OCI-LY1 (cell line): ENCODE measurements around the gene DEFB116.
"Not testable (repeated sequence)": the region's sequence is repeated elsewhere in the genome, so short reads cannot be mapped to it uniquely, and the experiment has no call there.

Experiments
- H2AFZ ChIP-seq: fragments of 200-600 bp; sonication (generic), shearing (Covaris generic); 2 replicates; pipeline ENCODE4 v1.6.0; 2014; ENCODE audit warnings: antibody characterized with exemption, mild to moderate bottlenecking, low read length
- H3F3A ChIP-seq: fragments of 200-600 bp; sonication (generic), shearing (Covaris generic); 2 replicates; pipeline ENCODE4 v1.6.0; 2014; ENCODE audit warnings: mild to moderate bottlenecking, antibody characterized with exemption, low read length, moderate library complexity; ENCODE audit not compliant: insufficient read depth
- H3K27ac ChIP-seq: fragments of 200-600 bp; sonication (generic); 2 replicates; pipeline ENCODE4 v1.5.1; 2014; ENCODE audit warnings: low read length, mixed run types, mild to moderate bottlenecking, low read depth; ENCODE audit not compliant: poor library complexity, severe bottlenecking
- H3K27me3 ChIP-seq: fragments of 200-600 bp; sonication (generic); 2 replicates; pipeline ENCODE4 v1.6.0; 2014; ENCODE audit warnings: antibody characterized with exemption, mild to moderate bottlenecking, low read length, moderate library complexity; ENCODE audit not compliant: insufficient read depth
- H3K36me3 ChIP-seq: fragments of 200-600 bp; sonication (generic); 2 replicates; pipeline ENCODE4 v1.6.1; 2014; ENCODE audit warnings: mild to moderate bottlenecking, antibody characterized with exemption, low read length, moderate library complexity, mixed read lengths; ENCODE audit not compliant: insufficient read depth
- H3K4me1 ChIP-seq: fragments of 200-600 bp; sonication (generic); 2 replicates; pipeline ENCODE4 v1.5.1; 2014; ENCODE audit warnings: mild to moderate bottlenecking, low read length, moderate library complexity; ENCODE audit not compliant: insufficient read depth, severe bottlenecking
- H3K4me2 ChIP-seq: fragments of 200-600 bp; sonication (generic), shearing (Covaris generic); 2 replicates; pipeline ENCODE4 v1.6.1; 2014; ENCODE audit warnings: low read length
- H3K4me3 ChIP-seq: fragments of 200-600 bp; sonication (generic); 2 replicates; pipeline ENCODE4 v1.5.1; 2014; ENCODE audit warnings: low read length, low read depth, mild to moderate bottlenecking, mixed read lengths; ENCODE audit not compliant: poor library complexity, severe bottlenecking
- H3K79me2 ChIP-seq: fragments of 200-600 bp; shearing (Covaris generic); 2 replicates; pipeline ENCODE4 v1.6.1; 2016; ENCODE audit warnings: mixed run types, low read length, mixed read lengths; ENCODE audit not compliant: insufficient read depth
- H3K9ac ChIP-seq: fragments of 200-600 bp; sonication (generic), shearing (Covaris generic); 2 replicates; pipeline ENCODE4 v1.6.1; 2014; ENCODE audit warnings: mild to moderate bottlenecking, low read length, mixed read lengths
- H3K9me2 ChIP-seq: fragments of 200-600 bp; sonication (generic), shearing (Covaris generic); 2 replicates; pipeline ENCODE4 v1.6.1; 2014; ENCODE audit warnings: low read depth, mild to moderate bottlenecking, low read length, mixed read lengths
- H3K9me3 ChIP-seq: fragments of 200-600 bp; shearing (Covaris generic); 2 replicates; pipeline ENCODE4 v1.6.1; 2014; ENCODE audit warnings: low read length, mixed read lengths
- H4K20me1 ChIP-seq: fragments of 200-600 bp; sonication (generic), shearing (Covaris generic); 2 replicates; pipeline ENCODE4 v1.6.0; 2016; ENCODE audit warnings: mild to moderate bottlenecking, low read length; ENCODE audit not compliant: insufficient read depth
- CTCF ChIP-seq: fragments of 200-600 bp; sonication (generic), shearing (Covaris generic); IDR thresholded peaks from 2 replicates; pipeline ENCODE4 v1.5.1; 2017; ENCODE audit warnings: mild to moderate bottlenecking, antibody characterized with exemption, low read length, moderate library complexity, mixed read lengths
- EZH2 ChIP-seq: fragments of 200-600 bp; sonication (generic), shearing (Covaris generic); IDR thresholded peaks from 2 replicates; pipeline ENCODE4 v1.8.0; 2017; ENCODE audit warnings: borderline replicate concordance, mixed run types, mild to moderate bottlenecking, antibody characterized with exemption, low read length, moderate library complexity, mixed read lengths

DEFB116 gene

DNA sequence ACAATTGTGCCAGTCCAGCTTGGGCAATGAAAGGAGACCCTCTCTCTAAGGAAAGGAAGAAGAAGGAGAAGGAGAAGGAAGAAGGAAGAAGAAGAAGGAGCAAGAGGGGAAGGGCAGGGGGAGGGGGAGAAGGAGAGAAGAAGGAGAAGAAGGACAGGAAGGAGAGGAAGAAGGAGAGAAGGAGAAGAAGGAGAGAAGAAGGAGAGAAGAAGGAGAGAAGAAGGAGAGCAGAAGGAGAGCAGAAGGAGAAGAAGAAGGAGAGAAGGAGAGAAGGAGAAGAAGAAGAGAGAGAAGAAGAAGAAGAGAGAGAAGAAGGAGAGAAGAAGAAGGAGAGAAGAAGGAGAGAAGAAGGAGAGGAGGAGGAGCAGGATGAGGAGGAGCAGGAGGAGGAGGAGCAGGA lies 22.5 kb upstream of the DEFB116 start:
- Histone ChIP-seq H3K9me2 (no peaks in the 10 kb centered on the region), H3K4me3 (no peak overlapping the region), H3K27me3 (no peaks in the 10 kb centered on the region), H3K9me3 (peaks cover 3% of the 10 kb centered on the region; the same call in 1 of the 2 replicates), H3K36me3 (no peaks in the 10 kb centered on the region), H3K27ac (no peak overlapping the region), H2AFZ (no peak overlapping the region), H3K79me2 (no peaks in the 10 kb centered on the region), H3F3A (no peaks in the 10 kb centered on the region), H3K4me2 (no peak overlapping the region), H3K9ac (no peak overlapping the region), H4K20me1 (no peaks in the 10 kb centered on the region), H3K4me1 (no peaks in the 10 kb centered on the region)
- TF ChIP-seq EZH2: no peak
- TF ChIP-seq CTCF: no peak

- H3K4me3 ChIP-seq: no peak overlapping the region
- no peaks in the 10 kb centered on the region for H4K20me1 ChIP-seq
- no peaks in the 10 kb centered on the region for H3F3A ChIP-seq
- peaks cover 3% of the 10 kb centered on the region; the same call in 1 of the 2 replicates for H3K9me3 ChIP-seq
- TF ChIP-seq CTCF (no peak), EZH2 (no peak)
- no peak overlapping the region for H2AFZ ChIP-seq
- no peaks in the 10 kb centered on the region for H3K79me2 ChIP-seq
- H3K36me3 ChIP-seq: no peaks in the 10 kb centered on the region
- H3K9ac ChIP-seq: no peak overlapping the region
- H3K4me1 ChIP-seq: no peaks in the 10 kb centered on the region
- no peak overlapping the region for H3K27ac ChIP-seq
- H3K4me2 ChIP-seq: no peak overlapping the region
- H3K9me2 ChIP-seq: no peaks in the 10 kb centered on the region
- H3K27me3 ChIP-seq: no peaks in the 10 kb centered on the region
Measured at GRCh38 chr20:31322504-31322903, 14.1 kb upstream of the DEFB116 start.

DNA sequence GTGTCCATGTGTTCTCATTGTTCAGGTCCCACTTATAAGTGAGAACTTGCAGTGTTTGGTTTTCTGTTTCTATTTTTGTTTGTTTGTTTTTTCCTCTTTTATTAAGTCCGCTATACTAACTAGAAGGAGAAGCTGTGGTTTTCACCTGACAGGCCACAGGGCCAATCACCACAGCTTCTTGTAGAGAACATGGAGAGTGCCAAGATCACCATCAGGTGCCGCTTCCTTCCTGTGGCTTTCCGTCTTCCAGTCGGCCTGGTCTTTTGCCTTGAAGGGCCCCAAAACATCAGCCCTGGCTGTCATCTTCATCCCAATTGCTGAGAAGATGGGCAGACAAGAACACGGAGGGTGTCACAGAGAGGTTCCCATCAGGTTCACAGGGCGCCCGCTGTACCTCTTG lies 23.4 kb downstream of the DEFB116 start:
- not testable (repeated sequence) for H3K9ac ChIP-seq, H3K4me1 ChIP-seq, H2AFZ ChIP-seq, H3K79me2 ChIP-seq, H3K27me3 ChIP-seq, H3K9me3 ChIP-seq, H3K4me3 ChIP-seq, H3K9me2 ChIP-seq, H3K4me2 ChIP-seq, H4K20me1 ChIP-seq, H3K27ac ChIP-seq, H3F3A ChIP-seq, H3K36me3 ChIP-seq

GRCh38 chr20:31278178-31278577 lies 30.2 kb downstream of the DEFB116 start:
- no peak overlapping the region for H3K4me2 ChIP-seq
- no peaks in the 10 kb centered on the region for H3K9me2 ChIP-seq
- H3F3A ChIP-seq: no peaks in the 10 kb centered on the region
- no peaks in the 10 kb centered on the region for H4K20me1 ChIP-seq
- no peaks in the 10 kb centered on the region for H3K4me1 ChIP-seq
- no peak overlapping the region for H3K4me3 ChIP-seq
- H3K9me3 ChIP-seq: no peaks in the 10 kb centered on the region
- no peaks in the 10 kb centered on the region for H3K36me3 ChIP-seq
- H3K9ac ChIP-seq: no peak overlapping the region
- no peak overlapping the region for H3K27ac ChIP-seq
- no peaks in the 10 kb centered on the region for H3K27me3 ChIP-seq
- H2AFZ ChIP-seq: no peak overlapping the region
- no peaks in the 10 kb centered on the region for H3K79me2 ChIP-seq
- TF ChIP-seq CTCF (no peak), EZH2 (no peak)
